Measurements from ENCODE around the gene CLTB. TPM values are rescaled to one million over a fixed set of nuclear protein-coding genes. Genes with fewer than 3 reads are reported as not detected.
A peak's percentile ranks its signal among the peaks of the same experiment; 100 is the strongest.

The CLTB gene
- total and polyA plus RNA-seq, 2 donors (not counting 1 experiment from before 2014, with no cell fraction given): 29.9 to 41.7 TPM

GRCh38 chr5:176388003-176388443, 28.3 kb downstream of the CLTB start:
- CTCF ChIA-PET: interaction anchor here (1.5 kb wide), 1 partner anchor 156 kb away, joined by 4 read pairs; no protein-coding TSS in a partner anchor
- TF ChIP-seq CTCF (IDR thresholded peaks at IDR 0.05) (no peak), EZH2 (IDR thresholded peaks at IDR 0.05; ENCODE audit: borderline replicate concordance, insufficient read depth, low read depth, low read length, poor library complexity, severe bottlenecking) (no peak)

GRCh38 chr5:176387384-176387925, 28.9 kb downstream of the CLTB start:
- Histone ChIP-seq H3K9me3 (ENCODE audit: control extremely low read depth in 1 of 3, control insufficient read depth in 2 of 3, insufficient read depth in 1 of 3, low read length in 2 of 3) (no peaks in the 10 kb centered on the region), H4K20me1 (ENCODE audit: control insufficient read depth, insufficient read depth, low read length, poor library complexity, severe bottlenecking) (peaks cover 9% of the 10 kb centered on the region), H3K79me2 (ENCODE audit: control insufficient read depth, insufficient read depth, low read length) (peaks cover 40% of the 10 kb centered on the region), H3K4me3 (ENCODE audit: control extremely low read depth in 1 of 5, extremely low read depth in 1 of 5, insufficient read depth in 1 of 5, low read depth in 2 of 5, low read length in 4 of 5) (peak overlapping the region; percentile 69 to 98 (median 93)), H3K4me2 (replicated peaks; ENCODE audit: low read depth, low read length, poor library complexity, severe bottlenecking) (peak overlapping the region; percentile 89), H3K9ac (ENCODE audit: low read length) (peak overlapping the region; percentile 96), H3K27me3 (replicated peaks in 1 of 4; ENCODE audit: control extremely low read depth in 1 of 4, control insufficient read depth in 3 of 4, insufficient read depth in 4 of 4, low read length in 3 of 4) (no peaks in the 10 kb centered on the region), H3K36me3 (replicated peaks in 1 of 2; ENCODE audit: control extremely low read depth in 1 of 2, control insufficient read depth in 1 of 2, extremely low read depth in 1 of 2, insufficient read depth in 2 of 2, low read length in 1 of 2) (peaks cover 3 to 47% of the 10 kb centered on the region in 2 experiments), H2AFZ (ENCODE audit: insufficient read depth, low read depth, low read length, poor library complexity, severe bottlenecking) (peak overlapping the region; percentile 96), H3K4me1 (ENCODE audit: control insufficient read depth in 2 of 2, insufficient read depth in 2 of 2, low read length in 2 of 2) (peaks cover 19 to 29% of the 10 kb centered on the region in 2 donors), H3K27ac (ENCODE audit: low read length in 2 of 2) (no peak overlapping the region)
- intact Hi-C loops (cut with micrococcal nuclease): loop anchor here (5.0 to 10.0 kb wide), 2 partner anchors 153 to 620 kb away; partner anchors contain the start of genes SIMC1 and UIMC1
- Mint-ChIP-seq H3K27ac (peak overlapping the region; percentile 100), H3K9me3 (ENCODE audit: insufficient read depth) (no peaks in the 10 kb centered on the region), H3K27me3 (no peaks in the 10 kb centered on the region), H3K4me1 (peaks cover 26% of the 10 kb centered on the region), H3K4me3 (peak overlapping the region; percentile 100)
- POLR2A ChIA-PET: interaction anchor here (0.9 kb wide), 1 partner anchor 61 kb away, joined by 3 read pairs; the partner anchor contains the start of gene FAF2
- ATAC-seq (ENCODE audit: low read depth): no peak
- WGBS (ENCODE audit: insufficient coverage): 56% methylated on average over 3 of the region's 8 CpGs
- TF ChIP-seq EZH2 (IDR thresholded peaks at IDR 0.05; ENCODE audit: borderline replicate concordance, insufficient read depth, low read depth, low read length, poor library complexity, severe bottlenecking) (no peak), CTCF (IDR thresholded peaks at IDR 0.05) (no peak)
- CTCF ChIA-PET: no interaction called here
- no peak for DNase-seq

More at GRCh38 chr5:176388003-176388443, 28.3 kb downstream of the CLTB start:
- H3K4me1 ChIP-seq (ENCODE audit: control insufficient read depth in 2 of 2, insufficient read depth in 2 of 2, low read length in 2 of 2): peaks cover 19 to 29% of the 10 kb centered on the region in 2 donors
- ATAC-seq (ENCODE audit: low read depth): no peak
- peak overlapping the region; percentile 89 for H3K4me2 ChIP-seq (replicated peaks; ENCODE audit: low read depth, low read length, poor library complexity, severe bottlenecking)
- no peaks in the 10 kb centered on the region for H3K27me3 Mint-ChIP-seq
- H3K36me3 ChIP-seq (replicated peaks in 1 of 2; ENCODE audit: control extremely low read depth in 1 of 2, control insufficient read depth in 1 of 2, extremely low read depth in 1 of 2, insufficient read depth in 2 of 2, low read length in 1 of 2): peaks cover 2 to 42% of the 10 kb centered on the region in 2 experiments
- H4K20me1 ChIP-seq (ENCODE audit: control insufficient read depth, insufficient read depth, low read length, poor library complexity, severe bottlenecking): peaks cover 9% of the 10 kb centered on the region
- H3K9me3 ChIP-seq (ENCODE audit: control extremely low read depth in 1 of 3, control insufficient read depth in 2 of 3, insufficient read depth in 1 of 3, low read length in 2 of 3): no peaks in the 10 kb centered on the region
- H3K4me3 ChIP-seq (ENCODE audit: control extremely low read depth in 1 of 5, extremely low read depth in 1 of 5, insufficient read depth in 1 of 5, low read depth in 2 of 5, low read length in 4 of 5): peak overlapping the region; percentile 69 to 98 (median 93)
- peak overlapping the region; percentile 96 for H2AFZ ChIP-seq (ENCODE audit: insufficient read depth, low read depth, low read length, poor library complexity, severe bottlenecking)
- peak overlapping the region; percentile 100 for H3K27ac Mint-ChIP-seq
- H3K27ac ChIP-seq (ENCODE audit: low read length in 2 of 2): peak overlapping the region; percentile 90 to 93
- no peak for DNase-seq
- POLR2A ChIA-PET: interaction anchor here (0.6 to 2.2 kb wide), 5 partner anchors 21 to 149 kb away, joined by 3 to 16 read pairs (median 7); partner anchors contain the start of genes CLTB, FAF2, KIAA1191 and RNF44
- H3K4me3 Mint-ChIP-seq: peak overlapping the region; percentile 100
- H3K9me3 Mint-ChIP-seq (ENCODE audit: insufficient read depth): no peaks in the 10 kb centered on the region
- H3K79me2 ChIP-seq (ENCODE audit: control insufficient read depth, insufficient read depth, low read length): peaks cover 45% of the 10 kb centered on the region
- peaks cover 26% of the 10 kb centered on the region for H3K4me1 Mint-ChIP-seq
- H3K27me3 ChIP-seq (replicated peaks in 1 of 4; ENCODE audit: control extremely low read depth in 1 of 4, control insufficient read depth in 3 of 4, insufficient read depth in 4 of 4, low read length in 3 of 4): no peaks in the 10 kb centered on the region
- WGBS (ENCODE audit: insufficient coverage): under 1% methylated on average over 29 of the region's 29 CpGs
- intact Hi-C loops (cut with micrococcal nuclease): loop anchor here (1.0 to 10.0 kb wide), 6 partner anchors 15 to 619 kb away; partner anchors contain the start of genes CLTB, FAF2, SIMC1 and UIMC1
- H3K9ac ChIP-seq (ENCODE audit: low read length): peak overlapping the region; percentile 96

Measured in B cell (primary cell).